GM21526 (cell line): ENCODE results near the gene NSD1.
"Not testable (repeated sequence)": the region's sequence is repeated elsewhere in the genome, so short reads cannot be mapped to it uniquely, and the experiment has no call there.

Experiments
- ATAC-seq: cut with Tn5 transposase; IDR thresholded peaks from one replicate; pipeline ENCODE4 v1.9.1; 2021; ENCODE audit warnings: moderate library complexity; ENCODE audit not compliant: unreplicated experiment, low FRiP score

Gene NSD1

GRCh38 chr5:177338251-177339106 lies 204.9 kb downstream of the NSD1 start:
- no peak for ATAC-seq

GRCh38 chr5:177339107-177339638 lies 205.6 kb downstream of the NSD1 start:
- ATAC-seq = no peak

GRCh38 chr5:177343000-177343399 lies 209.4 kb downstream of the NSD1 start:
- not testable (repeated sequence) for ATAC-seq

- ATAC-seq = no peak
These were observed 210.2 kb downstream of the NSD1 start for GRCh38 chr5:177343777-177344176.

GRCh38 chr5:177344891-177345290 lies 211.3 kb downstream of the NSD1 start:
- ATAC-seq = no peak

- no peak for ATAC-seq
These were observed 213.2 kb downstream of the NSD1 start for GRCh38 chr5:177346820-177347219.

- ATAC-seq = no peak
These were observed 214.1 kb downstream of the NSD1 start for GRCh38 chr5:177347699-177348098.

GRCh38 chr5:177349362-177349647 lies 215.7 kb downstream of the NSD1 start:
- ATAC-seq = no peak

- no peak for ATAC-seq
These were observed 216.2 kb downstream of the NSD1 start for GRCh38 chr5:177349762-177350161.
